Spleen (tissue), 11 donors: ENCODE data around the gene PRICKLE1. TPM values are rescaled to one million over a fixed set of nuclear protein-coding genes. Genes with fewer than 3 reads are reported as not detected.

Source experiments
- DNase-seq: peaks from one replicate; pipeline ENCODE4 v3.0.0-alpha.2; 2020
- H3K27ac ChIP-seq, 8 donors: fragments of 200-600 bp; sonication (generic) in 7 of 8; 1 replicate in 4 of 8; 2 replicates in 4 of 8; pipeline versions ENCODE4 v1.5.0 to v1.8.0; 2016 to 2021; ENCODE audit warnings: inconsistent platforms in 4 of 8, mild to moderate bottlenecking in 4 of 8, moderate library complexity in 1 of 8
- H3K27me3 ChIP-seq, 7 donors: fragments of 200-600 bp; sonication (generic) in 6 of 7; replicated peaks in 1 of 7; 1 replicate in 4 of 7; 2 replicates in 3 of 7; pipeline versions ENCODE4 v1.5.0 to v1.8.0; 2016 to 2021; ENCODE audit warnings: inconsistent platforms in 3 of 7, mild to moderate bottlenecking in 1 of 7
- H3K36me3 ChIP-seq, 6 donors: fragments of 200-600 bp; sonication (generic) in 5 of 6; 1 replicate in 4 of 6; 2 replicates in 2 of 6; pipeline versions ENCODE4 v1.5.0 to v1.8.0; 2016 to 2021; ENCODE audit warnings: inconsistent platforms in 2 of 6
- H3K4me1 ChIP-seq, 6 donors: fragments of 200-600 bp; sonication (generic) in 5 of 6; 1 replicate in 3 of 6; 2 replicates in 3 of 6; pipeline versions ENCODE4 v1.5.0 to v1.8.0; 2016 to 2021; ENCODE audit warnings: inconsistent platforms in 3 of 6
- H3K4me3 ChIP-seq, 8 donors: fragments of 200-600 bp; sonication (generic) in 7 of 8; 1 replicate in 4 of 8; 2 replicates in 4 of 8; pipeline versions ENCODE4 v1.5.0 to v1.8.0; 2016 to 2021; ENCODE audit warnings: inconsistent platforms in 4 of 8, mild to moderate bottlenecking in 4 of 8, moderate library complexity in 2 of 8
- H3K9me3 ChIP-seq, 8 donors: fragments of 200-600 bp; sonication (generic) in 7 of 8; 1 replicate in 4 of 8; 2 replicates in 4 of 8; pipeline versions ENCODE4 v1.5.0 to v1.8.0; 2016 to 2021; ENCODE audit warnings: inconsistent platforms in 4 of 8
- CTCF ChIP-seq, 11 experiments: fragments of 200-600 bp in 7 of 11; fragments of 450-650 bp in 4 of 11; sonication (generic) in 4 of 11; IDR thresholded peaks in 8 of 11; conservative IDR thresholded peaks in 3 of 11; 1 replicate in 7 of 11; 2 replicates in 4 of 11; pipeline versions ENCODE4 v1.4.0 to v1.8.0; 2016 to 2021; ENCODE audit warnings: antibody characterized with exemption in 11 of 11, inconsistent platforms in 4 of 11, mild to moderate bottlenecking in 1 of 11
- POLR2A ChIP-seq, 3 donors: fragments of 450-650 bp; IDR thresholded peaks; one replicate each; pipeline ENCODE4 v1.5.1; 2017; ENCODE audit warnings: antibody characterized with exemption in 3 of 3, mild to moderate bottlenecking in 1 of 3
- POLR2AphosphoS5 ChIP-seq, 3 donors: sonication (generic); formaldehyde crosslinking; IDR thresholded peaks; one replicate each; pipeline ENCODE4 v1.5.1; 2017; ENCODE audit warnings: antibody characterized with exemption in 3 of 3
- WGBS, 5 donors: extraction: QIAGEN DNeasy Blood & Tissue Kit in 3 of 5; methylation state at CpG; one replicate each; pipeline versions ENCODE4 v1.1.5 to v1.1.7; 2013 to 2018; 5-methylcytosine and 5-hydroxymethylcytosine counted together
- intact Hi-C: fragments of 100-400 bp; cut with DNase I; formaldehyde crosslinking; loops from one replicate; pipeline ENCODE4 v1.15.0; 2023; ENCODE audit warnings: low total_unique reads
- polyA plus RNA-seq, 3 donors: library from polyadenylated mRNA; stranded (reverse); fragments of 200-250 nt; gene quantifications; one replicate each; pipeline ENCODE4 v1.2.1, GENCODE V29; 2013
- total RNA-seq, 7 donors: library from RNA; depleted of rRNA in 3 of 7; stranded (reverse); fragments of >200 nt in 3 of 7; fragmentation: NEBNext Ultra II Directional in 4 of 7; extraction: Animal tissue kit (Norgen Biotek cat#: 25700) in 4 of 7; gene quantifications; one replicate each; pipeline versions ENCODE4 v1.1.0 to v1.2.1, GENCODE V29; 2016 to 2021
- donor health status: healthy with polysubstance abuse.
- donor health status: DM: no; HTN: no; CAD: no; lungs with moderate emphysema.
- donor health status: DM: no; HTN: no; CAD: no.
- donor health status: Bipolar disorder and iron deficiency.
- donor health status: healthy.
- donor health status: DM: no; HTN: no; CAD: no.
- donor health status: DM: yes; HTN: yes; CAD: no.

The PRICKLE1 gene
- total and polyA plus RNA-seq, 10 donors = 5.1 to 73.0 (median 29.3) TPM

- intact Hi-C loops = no loop called here
- Histone ChIP-seq H3K4me1 (no peaks in the 10 kb centered on the region), H3K9me3 (peaks cover 0 to 23% (median 14%) of the 10 kb centered on the region in 8 donors), H3K27ac (no peak overlapping the region), H3K27me3 (no peaks in the 10 kb centered on the region), H3K36me3 (no peaks in the 10 kb centered on the region), H3K4me3 (no peak overlapping the region)
- TF ChIP-seq CTCF (IDR thresholded peaks at IDR 0.05 in 8 of 11, conservative IDR thresholded peaks at IDR 0.05 in 3 of 11) (no peak), POLR2A (IDR thresholded peaks at IDR 0.05) (no peak), POLR2AphosphoS5 (IDR thresholded peaks at IDR 0.05) (no peak)
- 67 to 90% (median 72%) methylated on average over 4 of the region's 4 CpGs for WGBS, 5 donors
- no peak for DNase-seq
Measured at GRCh38 chr12:42611571-42612230, 22.2 kb upstream of the PRICKLE1 start.

GRCh38 chr12:42609605-42610004 lies 20.1 kb upstream of the PRICKLE1 start:
- Histone ChIP-seq H3K27ac (no peak overlapping the region), H3K9me3 (peaks cover 0 to 4% (median 0%) of the 10 kb centered on the region in 8 donors), H3K36me3 (no peaks in the 10 kb centered on the region), H3K27me3 (no peaks in the 10 kb centered on the region), H3K4me1 (no peaks in the 10 kb centered on the region), H3K4me3 (no peak overlapping the region)
- DNase-seq = no peak
- intact Hi-C loops = no loop called here
- TF ChIP-seq POLR2A (IDR thresholded peaks at IDR 0.05) (no peak), CTCF (IDR thresholded peaks at IDR 0.05 in 8 of 11, conservative IDR thresholded peaks at IDR 0.05 in 3 of 11) (no peak), POLR2AphosphoS5 (IDR thresholded peaks at IDR 0.05) (no peak)
- WGBS, 5 donors = 87 to 96% (median 90%) methylated on average over 8 of the region's 8 CpGs

GRCh38 chr12:42608196-42608825 lies 18.8 kb upstream of the PRICKLE1 start:
- H3K9me3 ChIP-seq = no peaks in the 10 kb centered on the region
- no peak for DNase-seq
- H3K4me3 ChIP-seq = no peak overlapping the region
- no peaks in the 10 kb centered on the region for H3K27me3 ChIP-seq
- TF ChIP-seq POLR2AphosphoS5 (IDR thresholded peaks at IDR 0.05) (no peak), CTCF (IDR thresholded peaks at IDR 0.05 in 8 of 11, conservative IDR thresholded peaks at IDR 0.05 in 3 of 11) (no peak), POLR2A (IDR thresholded peaks at IDR 0.05) (no peak)
- H3K4me1 ChIP-seq = no peaks in the 10 kb centered on the region
- WGBS, 5 donors = 70 to 80% (median 75%) methylated on average over 11 of the region's 11 CpGs
- H3K27ac ChIP-seq = no peak overlapping the region
- no peaks in the 10 kb centered on the region for H3K36me3 ChIP-seq
- intact Hi-C loops = no loop called here

- no peak for DNase-seq
- intact Hi-C loops = no loop called here
- Histone ChIP-seq H3K27me3 (no peaks in the 10 kb centered on the region), H3K27ac (no peak overlapping the region), H3K9me3 (no peaks in the 10 kb centered on the region), H3K36me3 (no peaks in the 10 kb centered on the region), H3K4me3 (no peak overlapping the region), H3K4me1 (no peaks in the 10 kb centered on the region)
- TF ChIP-seq POLR2A (IDR thresholded peaks at IDR 0.05) (no peak), CTCF (IDR thresholded peaks at IDR 0.05 in 8 of 11, conservative IDR thresholded peaks at IDR 0.05 in 3 of 11) (no peak), POLR2AphosphoS5 (IDR thresholded peaks at IDR 0.05) (no peak)
- WGBS, 5 donors = 65 to 93% (median 69%) methylated on average over 4 to 5 of the region's 5 CpGs
Measured at GRCh38 chr12:42607584-42608058, 18.1 kb upstream of the PRICKLE1 start.
